Astrocyte of the cerebellum (primary cell): ENCODE data around the gene PRDM16.

ENCODE experiments used
- DNase-seq: peaks from one replicate; pipeline ENCODE4 v3.0.0-alpha.2; 2011; ENCODE audit warnings: low read depth
- H3K4me3 ChIP-seq: 2 replicates; pipeline ENCODE4 v1.5.1; 2011; ENCODE audit warnings: mild to moderate bottlenecking, low read depth, low read length, moderate library complexity
- CTCF ChIP-seq: IDR thresholded peaks from 2 replicates; pipeline ENCODE4 v1.5.1; 2012; ENCODE audit warnings: low read length, low read depth, moderate library complexity, mild to moderate bottlenecking; ENCODE audit errors: missing control alignments
- in situ Hi-C: cut with HindIII; loops from 2 replicates; pipeline ENCODE4 v1.10.0; 2017; ENCODE audit warnings: low sequenced_read_pairs

The PRDM16 gene

GRCh38 chr1:3233551-3233950, 164.5 kb downstream of the PRDM16 start:
- DNase-seq, result no peak
- TF ChIP-seq CTCF, result no peak
- in situ Hi-C loops, result no loop called here
- no peak overlapping the region for H3K4me3 ChIP-seq

- no peak for TF ChIP-seq CTCF
- no peak for DNase-seq
- in situ Hi-C loops, result no loop called here
These were observed 165.3 kb downstream of the PRDM16 start for GRCh38 chr1:3234281-3234680.

GRCh38 chr1:3234956-3235355, 166.0 kb downstream of the PRDM16 start:
- in situ Hi-C loops, result no loop called here
- no peak for DNase-seq
- H3K4me3 ChIP-seq, result no peak overlapping the region
- TF ChIP-seq CTCF, result no peak

More at GRCh38 chr1:3234281-3234680, 165.3 kb downstream of the PRDM16 start:
- no peak overlapping the region for H3K4me3 ChIP-seq

- H3K4me3 ChIP-seq, result no peak overlapping the region
- TF ChIP-seq CTCF, result no peak
- no peak for DNase-seq
- in situ Hi-C loops, result no loop called here
These were observed 166.5 kb downstream of the PRDM16 start for GRCh38 chr1:3235496-3235895.

- H3K4me3 ChIP-seq, result no peak overlapping the region
- in situ Hi-C loops, result no loop called here
- no peak for TF ChIP-seq CTCF
- DNase-seq, result no peak
These were observed 167.4 kb downstream of the PRDM16 start for GRCh38 chr1:3236361-3236760.

- in situ Hi-C loops, result no loop called here
- DNase-seq, result no peak
- TF ChIP-seq CTCF, result no peak
- H3K4me3 ChIP-seq, result no peak overlapping the region
These were observed 168.0 kb downstream of the PRDM16 start for GRCh38 chr1:3236955-3237354.

- no peak for DNase-seq
- no peak for TF ChIP-seq CTCF
- in situ Hi-C loops, result no loop called here
- H3K4me3 ChIP-seq, result no peak overlapping the region
These were observed 168.6 kb downstream of the PRDM16 start for GRCh38 chr1:3237570-3237969.
